ENCODE data around the gene ATE1. TPM values are rescaled to one million over a fixed set of nuclear protein-coding genes. Genes with fewer than 3 reads are reported as not detected.

The ATE1 gene
- total RNA-seq, 1 experiment from 2014 or later: 40.4 TPM

GRCh38 chr10:121803611-121804010 is 124.2 kb downstream of the ATE1 start:
- Mint-ChIP-seq H3K4me1 (ENCODE audit: insufficient read depth, unreplicated experiment) (no peaks in the 10 kb centered on the region), H3K27ac (ENCODE audit: low read depth, unreplicated experiment) (no peak overlapping the region), H3K36me3 (ENCODE audit: insufficient read depth, unreplicated experiment) (peaks cover 13% of the 10 kb centered on the region), H3K4me3 (ENCODE audit: unreplicated experiment) (no peak overlapping the region), H3K9me3 (ENCODE audit: unreplicated experiment) (no peaks in the 10 kb centered on the region), H3K27me3 (ENCODE audit: insufficient read depth, unreplicated experiment) (no peaks in the 10 kb centered on the region)
- intact Hi-C loops (cut with micrococcal nuclease): no loop called here
- TF ChIP-seq CTCF (IDR thresholded peaks at IDR 0.05; ENCODE audit: unreplicated experiment): no peak
- no peak for DNase-seq (ENCODE audit: unreplicated experiment)
- no TSS peak for BruUV-seq (replicated peaks)
- ChIA-PET CTCF (interaction anchor here (0.6 to 2.8 kb wide), 3 partner anchors 20 to 947 kb away, joined by 3 to 11 read pairs (median 5); no protein-coding TSS in a partner anchor), POLR2A (interaction anchor here (0.7 to 1.0 kb wide), 2 partner anchors 14 to 71 kb away, joined by 3 to 4 read pairs; no protein-coding TSS in a partner anchor)

GRCh38 chr10:121800831-121801230 is 127.0 kb downstream of the ATE1 start:
- ChIA-PET CTCF (no interaction called here), POLR2A (interaction anchor here (0.6 kb wide), 1 partner anchor 270 kb away, joined by 4 read pairs; no protein-coding TSS in a partner anchor)
- Mint-ChIP-seq H3K4me1 (ENCODE audit: insufficient read depth, unreplicated experiment) (no peaks in the 10 kb centered on the region), H3K27ac (ENCODE audit: low read depth, unreplicated experiment) (no peak overlapping the region), H3K9me3 (ENCODE audit: unreplicated experiment) (no peaks in the 10 kb centered on the region), H3K36me3 (ENCODE audit: insufficient read depth, unreplicated experiment) (peaks cover 13% of the 10 kb centered on the region), H3K27me3 (ENCODE audit: insufficient read depth, unreplicated experiment) (no peaks in the 10 kb centered on the region), H3K4me3 (ENCODE audit: unreplicated experiment) (no peak overlapping the region)
- DNase-seq (ENCODE audit: unreplicated experiment): no peak
- intact Hi-C loops (cut with micrococcal nuclease): no loop called here
- TF ChIP-seq CTCF (IDR thresholded peaks at IDR 0.05; ENCODE audit: unreplicated experiment): no peak
- BruUV-seq (replicated peaks): no TSS peak

- no peak for DNase-seq (ENCODE audit: unreplicated experiment)
- no peak overlapping the region for H3K27ac Mint-ChIP-seq (ENCODE audit: low read depth, unreplicated experiment)
- no peaks in the 10 kb centered on the region for H3K4me1 Mint-ChIP-seq (ENCODE audit: insufficient read depth, unreplicated experiment)
- no peaks in the 10 kb centered on the region for H3K9me3 Mint-ChIP-seq (ENCODE audit: unreplicated experiment)
- BruUV-seq (replicated peaks): no TSS peak
- intact Hi-C loops (cut with micrococcal nuclease): no loop called here
- H3K4me3 Mint-ChIP-seq (ENCODE audit: unreplicated experiment): no peak overlapping the region
- peaks cover 13% of the 10 kb centered on the region for H3K36me3 Mint-ChIP-seq (ENCODE audit: insufficient read depth, unreplicated experiment)
- TF ChIP-seq CTCF (IDR thresholded peaks at IDR 0.05; ENCODE audit: unreplicated experiment): no peak
- POLR2A ChIA-PET: no interaction called here
- CTCF ChIA-PET: no interaction called here
- H3K27me3 Mint-ChIP-seq (ENCODE audit: insufficient read depth, unreplicated experiment): no peaks in the 10 kb centered on the region
Observed at GRCh38 chr10:121800146-121800545, 127.7 kb downstream of the ATE1 start.

- TF ChIP-seq CTCF (IDR thresholded peaks at IDR 0.05; ENCODE audit: unreplicated experiment): no peak
- no peak overlapping the region for H3K27ac Mint-ChIP-seq (ENCODE audit: low read depth, unreplicated experiment)
- peaks cover 12% of the 10 kb centered on the region for H3K36me3 Mint-ChIP-seq (ENCODE audit: insufficient read depth, unreplicated experiment)
- DNase-seq (ENCODE audit: unreplicated experiment): no peak
- ChIA-PET CTCF (no interaction called here), POLR2A (no interaction called here)
- BruUV-seq (replicated peaks): no TSS peak
- H3K9me3 Mint-ChIP-seq (ENCODE audit: unreplicated experiment): no peaks in the 10 kb centered on the region
- no peaks in the 10 kb centered on the region for H3K4me1 Mint-ChIP-seq (ENCODE audit: insufficient read depth, unreplicated experiment)
- intact Hi-C loops (cut with micrococcal nuclease): no loop called here
- no peak overlapping the region for H3K4me3 Mint-ChIP-seq (ENCODE audit: unreplicated experiment)
- H3K27me3 Mint-ChIP-seq (ENCODE audit: insufficient read depth, unreplicated experiment): no peaks in the 10 kb centered on the region
Observed at GRCh38 chr10:121797490-121797889, 130.3 kb downstream of the ATE1 start.
